Measurements from ENCODE around the gene TTLL10.

Gene TTLL10

GRCh38 chr1:1223891-1224290 is 50.2 kb downstream of the TTLL10 start:
- TF ChIP-seq CTCF (IDR thresholded peaks at IDR 0.05): no peak

GRCh38 chr1:1225238-1225845 is 51.7 kb downstream of the TTLL10 start:
- TF ChIP-seq CTCF (IDR thresholded peaks at IDR 0.05): no peak

- TF ChIP-seq CTCF (IDR thresholded peaks at IDR 0.05): no peak
These were observed 52.2 kb downstream of the TTLL10 start for GRCh38 chr1:1225913-1226312.

DNA sequence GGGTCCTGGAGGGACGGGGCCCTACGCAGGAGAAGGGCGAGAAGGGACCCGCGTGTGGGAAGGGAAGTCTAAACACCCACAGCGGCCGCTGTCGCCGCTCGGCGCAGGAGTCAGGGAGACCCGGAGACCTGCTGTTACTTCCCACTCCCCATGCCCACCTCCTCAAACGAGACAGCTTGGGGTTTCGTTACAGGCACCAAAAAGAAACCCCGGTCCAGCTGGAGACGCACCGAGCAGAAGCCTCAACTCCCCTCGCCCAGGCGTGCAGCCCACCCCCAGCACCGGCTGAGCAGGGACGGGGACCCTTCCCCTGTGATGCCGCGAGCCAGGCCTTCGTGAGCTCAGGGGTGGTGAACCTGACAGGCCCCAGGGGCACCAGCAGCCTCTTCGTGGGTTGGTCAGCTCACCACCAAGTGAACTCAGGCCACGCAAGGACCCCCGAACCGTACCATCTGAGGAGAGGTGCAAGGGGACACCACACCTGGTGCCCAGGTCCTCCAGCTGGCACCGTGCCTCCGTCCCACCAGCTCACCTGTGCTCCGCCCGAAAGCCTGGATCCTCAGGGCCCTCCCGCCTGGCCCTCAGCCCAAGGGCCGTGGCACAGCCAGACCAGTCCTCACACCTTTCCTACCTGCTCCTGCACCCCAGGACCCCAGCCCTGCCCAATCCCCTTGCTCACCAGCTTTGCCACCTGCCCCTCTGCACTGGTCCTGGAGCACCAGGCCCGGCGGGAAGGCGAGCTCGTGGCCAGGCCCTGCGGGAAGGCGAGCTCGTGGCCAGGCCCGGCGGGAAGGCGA is 53.1 kb downstream of the TTLL10 start:
- no peak for TF ChIP-seq CTCF (IDR thresholded peaks at IDR 0.05)

DNA sequence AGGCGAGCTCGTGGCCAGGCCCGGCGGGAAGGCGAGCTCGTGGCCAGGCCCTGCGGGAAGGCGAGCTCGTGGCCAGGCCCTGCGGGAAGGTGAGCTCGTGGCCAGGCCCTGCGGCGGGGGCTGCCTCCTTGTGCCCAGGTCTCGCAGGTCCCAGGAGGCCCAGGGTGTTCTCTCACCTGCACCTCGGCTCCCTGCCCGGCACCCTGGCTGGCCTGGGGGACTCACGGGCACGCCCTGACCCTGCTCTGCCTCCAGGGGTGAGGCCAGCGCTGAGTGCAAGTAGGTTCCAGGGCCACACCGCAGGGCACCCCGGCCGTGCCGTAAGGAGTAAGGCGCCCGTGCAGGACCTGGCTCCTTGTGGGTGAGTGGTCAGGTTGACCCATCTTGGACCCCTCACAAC is 53.7 kb downstream of the TTLL10 start:
- no peak for TF ChIP-seq CTCF (IDR thresholded peaks at IDR 0.05)

DNA sequence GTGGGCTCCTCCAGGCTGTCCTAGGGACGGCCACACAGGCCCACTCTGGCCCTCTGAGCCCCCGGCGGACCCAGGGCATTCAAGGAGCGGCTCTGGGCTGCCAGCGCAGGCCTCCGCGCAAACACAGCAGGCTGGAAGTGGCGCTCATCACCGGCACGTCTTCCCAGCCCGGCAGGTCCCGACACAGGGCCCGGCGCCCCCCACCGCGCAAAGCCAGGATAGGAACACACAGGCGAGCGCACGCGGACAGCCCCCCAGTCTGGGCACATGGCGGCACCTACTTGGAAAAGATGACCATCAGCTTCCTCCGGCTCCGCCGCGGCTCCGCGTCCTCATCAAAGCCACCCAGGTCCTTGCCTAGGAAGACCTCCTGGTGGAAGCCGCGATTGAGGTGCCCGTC is 54.5 kb downstream of the TTLL10 start:
- no peak for TF ChIP-seq CTCF (IDR thresholded peaks at IDR 0.05)

GRCh38 chr1:1228596-1229321 is 55.1 kb downstream of the TTLL10 start:
- TF ChIP-seq CTCF (IDR thresholded peaks at IDR 0.05): no peak

Data from LNCAP (cell line).